Measurements from ENCODE around the gene CAV2. TPM values are rescaled to one million over a fixed set of nuclear protein-coding genes. Genes with fewer than 3 reads are reported as not detected.

CAV2 gene
- total RNA-seq, 1 experiment from 2014 or later, result 76.6 TPM

DNA sequence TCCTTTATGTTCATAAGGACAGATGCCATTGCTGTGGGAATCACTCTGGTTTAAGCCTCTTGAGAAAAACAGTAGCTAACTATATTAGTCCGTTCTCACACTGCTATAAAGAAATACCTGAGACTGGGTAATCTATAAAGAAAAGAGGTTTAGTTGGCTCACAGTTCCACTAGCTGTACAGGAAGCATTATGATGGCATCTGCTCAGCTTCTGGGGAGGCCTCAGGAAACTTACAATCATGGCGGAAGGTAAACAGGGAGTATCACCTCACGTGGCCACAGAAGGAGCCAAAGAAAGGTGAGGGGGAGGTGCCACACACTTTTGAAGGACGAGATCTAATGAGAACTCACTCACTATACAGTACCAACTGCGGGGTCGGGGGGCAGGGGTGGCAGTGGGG, 2.9 kb upstream of the CAV2 start:
- POLR2A ChIA-PET (ENCODE audit: unreplicated experiment), result no interaction called here
- H3K4me1 ChIP-seq (ENCODE audit: insufficient read depth, low read length), result peaks cover 26% of the 10 kb centered on the region

DNA sequence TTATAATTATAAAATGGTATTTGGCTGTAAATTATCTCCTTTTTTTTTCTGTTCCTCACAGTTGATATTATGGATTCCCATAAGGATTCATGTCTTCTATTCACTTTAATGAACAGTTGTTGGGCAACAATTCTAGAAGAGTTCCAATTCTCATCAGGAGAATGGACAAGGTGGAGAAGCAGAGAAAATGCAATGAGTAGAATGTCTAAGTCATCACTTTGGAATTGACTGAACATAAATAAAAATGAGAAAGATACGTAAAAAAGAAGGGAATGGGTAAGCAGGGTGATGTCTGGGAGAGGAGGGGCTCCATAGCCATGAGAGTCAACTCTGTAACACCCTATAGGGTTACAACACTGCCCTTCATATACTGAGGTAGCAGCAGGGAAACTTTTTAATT, 1.8 kb upstream of the CAV2 start:
- H3K9me3 ChIP-seq (ENCODE audit: low read length), result no peaks in the 10 kb centered on the region
- no peak overlapping the region for H3K27ac ChIP-seq (ENCODE audit: low read length)
- H3K4me2 ChIP-seq (ENCODE audit: low read length), result peak overlapping the region; percentile 8; the same call in 1 of the 2 replicates
- no peak for TF ChIP-seq EZH2phosphoT487 (IDR thresholded peaks at IDR 0.05; ENCODE audit: borderline replicate concordance, low read length)
- TF ChIP-seq EZH2 (IDR thresholded peaks at IDR 0.05; ENCODE audit: low read length, unreplicated experiment), result no peak
- TF ChIP-seq, protein P1, sequence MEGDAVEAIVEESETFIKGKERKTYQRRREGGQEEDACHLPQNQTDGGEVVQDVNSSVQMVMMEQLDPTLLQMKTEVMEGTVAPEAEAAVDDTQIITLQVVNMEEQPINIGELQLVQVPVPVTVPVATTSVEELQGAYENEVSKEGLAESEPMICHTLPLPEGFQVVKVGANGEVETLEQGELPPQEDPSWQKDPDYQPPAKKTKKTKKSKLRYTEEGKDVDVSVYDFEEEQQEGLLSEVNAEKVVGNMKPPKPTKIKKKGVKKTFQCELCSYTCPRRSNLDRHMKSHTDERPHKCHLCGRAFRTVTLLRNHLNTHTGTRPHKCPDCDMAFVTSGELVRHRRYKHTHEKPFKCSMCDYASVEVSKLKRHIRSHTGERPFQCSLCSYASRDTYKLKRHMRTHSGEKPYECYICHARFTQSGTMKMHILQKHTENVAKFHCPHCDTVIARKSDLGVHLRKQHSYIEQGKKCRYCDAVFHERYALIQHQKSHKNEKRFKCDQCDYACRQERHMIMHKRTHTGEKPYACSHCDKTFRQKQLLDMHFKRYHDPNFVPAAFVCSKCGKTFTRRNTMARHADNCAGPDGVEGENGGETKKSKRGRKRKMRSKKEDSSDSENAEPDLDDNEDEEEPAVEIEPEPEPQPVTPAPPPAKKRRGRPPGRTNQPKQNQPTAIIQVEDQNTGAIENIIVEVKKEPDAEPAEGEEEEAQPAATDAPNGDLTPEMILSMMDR (conservative IDR thresholded peaks at IDR 0.05; ENCODE audit: low read depth, low read length), result no peak
- no peaks in the 10 kb centered on the region for H4K20me1 ChIP-seq (ENCODE audit: low read length)
- BruUV-seq (replicated peaks), result no TSS peak
- ATAC-seq, result no peak
- no peaks in the 10 kb centered on the region for H3K27me3 ChIP-seq (ENCODE audit: low read length)
- peaks cover 36% of the 10 kb centered on the region for H3K4me1 ChIP-seq (ENCODE audit: insufficient read depth, low read length)
- H3K9me2 ChIP-seq (replicated peaks; ENCODE audit: low read length), result no peaks in the 10 kb centered on the region
- DNase-seq, result no peak
- CTCF ChIA-PET, result interaction anchor here (0.7 kb wide), 1 partner anchor 475 kb away, joined by 3 read pairs; no protein-coding TSS in a partner anchor
- H3K9ac ChIP-seq (ENCODE audit: low read length), result no peak overlapping the region
- intact Hi-C loops (cut with micrococcal nuclease), result loop anchor here (2.0 kb wide), 2 partner anchors 33 to 55 kb away; no protein-coding TSS in a partner anchor
- POLR2A ChIA-PET (ENCODE audit: unreplicated experiment), result no interaction called here
- H3K36me3 ChIP-seq (ENCODE audit: low read depth, low read length), result no peaks in the 10 kb centered on the region
- no peaks in the 10 kb centered on the region for H3F3A ChIP-seq (ENCODE audit: low read length, unreplicated experiment)
- no peak overlapping the region for H2AFZ ChIP-seq (ENCODE audit: low read length)
- peaks cover 31% of the 10 kb centered on the region for H3K79me2 ChIP-seq (ENCODE audit: low read length)
- H3K4me3 ChIP-seq (ENCODE audit: low read length), result no peak overlapping the region

More for the DNA sequence above, 2.9 kb upstream of the CAV2 start:
- Histone ChIP-seq H3K27me3 (ENCODE audit: low read length) (no peaks in the 10 kb centered on the region), H3K36me3 (ENCODE audit: low read depth, low read length) (no peaks in the 10 kb centered on the region), H3F3A (ENCODE audit: low read length, unreplicated experiment) (no peaks in the 10 kb centered on the region), H4K20me1 (ENCODE audit: low read length) (no peaks in the 10 kb centered on the region), H3K4me2 (ENCODE audit: low read length) (no peak overlapping the region), H3K4me3 (ENCODE audit: low read length) (no peak overlapping the region), H3K9me2 (replicated peaks; ENCODE audit: low read length) (no peaks in the 10 kb centered on the region), H3K27ac (ENCODE audit: low read length) (no peak overlapping the region), H3K9me3 (ENCODE audit: low read length) (no peaks in the 10 kb centered on the region), H2AFZ (ENCODE audit: low read length) (no peak overlapping the region), H3K79me2 (ENCODE audit: low read length) (peaks cover 21% of the 10 kb centered on the region), H3K9ac (ENCODE audit: low read length) (no peak overlapping the region)
- no TSS peak for BruUV-seq (replicated peaks)
- CTCF ChIA-PET, result no interaction called here
- no peak for DNase-seq
- no peak for TF ChIP-seq EZH2 (IDR thresholded peaks at IDR 0.05; ENCODE audit: low read length, unreplicated experiment)
- TF ChIP-seq EZH2phosphoT487 (IDR thresholded peaks at IDR 0.05; ENCODE audit: borderline replicate concordance, low read length), result no peak
- TF ChIP-seq, protein P1 (conservative IDR thresholded peaks at IDR 0.05; ENCODE audit: low read depth, low read length), result no peak
- no peak for ATAC-seq
- intact Hi-C loops (cut with micrococcal nuclease), result no loop called here

DNA sequence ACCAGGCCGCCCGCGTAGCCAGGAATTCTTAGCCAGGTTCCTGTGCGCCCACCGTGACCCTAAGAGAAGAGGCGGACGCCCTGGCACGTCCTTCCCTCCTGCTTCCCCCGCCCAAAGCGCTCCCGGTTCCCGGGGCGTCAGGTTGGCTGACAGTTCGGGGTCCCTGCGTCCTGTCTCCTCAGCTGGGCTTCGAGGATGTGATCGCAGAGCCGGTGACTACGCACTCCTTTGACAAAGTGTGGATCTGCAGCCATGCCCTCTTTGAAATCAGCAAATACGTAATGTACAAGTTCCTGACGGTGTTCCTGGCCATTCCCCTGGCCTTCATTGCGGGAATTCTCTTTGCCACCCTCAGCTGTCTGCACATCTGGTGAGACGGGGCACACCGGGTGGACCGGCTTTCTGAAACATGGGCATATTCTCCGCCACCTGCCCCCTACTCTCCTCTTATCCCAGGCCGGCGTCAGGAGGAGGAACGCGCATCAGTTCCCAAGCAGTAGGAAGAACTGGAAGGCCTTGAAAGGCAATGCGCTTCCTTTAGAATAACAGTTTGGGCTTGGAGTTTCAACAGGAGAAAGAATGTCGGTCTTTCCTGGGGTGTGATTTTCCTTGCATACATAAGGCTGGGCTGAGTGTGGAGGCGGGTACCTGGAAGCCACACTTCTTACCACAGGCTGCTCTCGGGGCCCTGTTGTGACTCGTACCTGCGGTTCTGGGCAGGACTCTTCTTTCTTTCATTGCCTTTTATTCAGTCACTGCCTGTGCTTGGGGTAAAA, 728 bp downstream of the CAV2 start:
- H3K79me2 ChIP-seq (ENCODE audit: low read length), result peaks cover 55% of the 10 kb centered on the region
- peak overlapping the region; percentile 92 for H3K4me2 ChIP-seq (ENCODE audit: low read length)
- no peaks in the 10 kb centered on the region for H3F3A ChIP-seq (ENCODE audit: low read length, unreplicated experiment)
- peak overlapping the region; percentile 91 for H3K9ac ChIP-seq (ENCODE audit: low read length)
- H3K4me1 ChIP-seq (ENCODE audit: insufficient read depth, low read length), result peaks cover 37% of the 10 kb centered on the region
- peak; percentile 64 for DNase-seq
- H3K4me3 ChIP-seq (ENCODE audit: low read length), result peak overlapping the region; percentile 89
- ChIA-PET CTCF (interaction anchor here (0.6 to 1.2 kb wide), 2 partner anchors 217 to 241 kb away, joined by 4 to 14 read pairs; no protein-coding TSS in a partner anchor), POLR2A (ENCODE audit: unreplicated experiment) (interaction anchor here (0.7 to 1.2 kb wide), 4 partner anchors 21 to 454 kb away, joined by 3 to 5 read pairs (median 4); no protein-coding TSS in a partner anchor)
- ATAC-seq, result peak; percentile 44
- H3K27me3 ChIP-seq (ENCODE audit: low read length), result no peaks in the 10 kb centered on the region
- H2AFZ ChIP-seq (ENCODE audit: low read length), result peak overlapping the region; percentile 81
- no peaks in the 10 kb centered on the region for H3K9me2 ChIP-seq (replicated peaks; ENCODE audit: low read length)
- intact Hi-C loops (cut with micrococcal nuclease), result loop anchor here (1.0 kb wide), 1 partner anchor 22 kb away; no protein-coding TSS in a partner anchor
- H4K20me1 ChIP-seq (ENCODE audit: low read length), result no peaks in the 10 kb centered on the region
- TF ChIP-seq EZH2phosphoT487 (IDR thresholded peaks at IDR 0.05; ENCODE audit: borderline replicate concordance, low read length), result no peak
- TF ChIP-seq EZH2 (IDR thresholded peaks at IDR 0.05; ENCODE audit: low read length, unreplicated experiment), result no peak
- TF ChIP-seq, protein P1 (conservative IDR thresholded peaks at IDR 0.05; ENCODE audit: low read depth, low read length), result no peak
- TSS peak; percentile 56 for BruUV-seq (replicated peaks)
- peaks cover 7% of the 10 kb centered on the region; the same call in 1 of the 2 replicates for H3K36me3 ChIP-seq (ENCODE audit: low read depth, low read length)
- no peaks in the 10 kb centered on the region for H3K9me3 ChIP-seq (ENCODE audit: low read length)
- H3K27ac ChIP-seq (ENCODE audit: low read length), result peak overlapping the region; percentile 79

Data from PC-3 (cell line).